ENCODE measurements around the gene ENTPD3.

ENTPD3 gene

DNA sequence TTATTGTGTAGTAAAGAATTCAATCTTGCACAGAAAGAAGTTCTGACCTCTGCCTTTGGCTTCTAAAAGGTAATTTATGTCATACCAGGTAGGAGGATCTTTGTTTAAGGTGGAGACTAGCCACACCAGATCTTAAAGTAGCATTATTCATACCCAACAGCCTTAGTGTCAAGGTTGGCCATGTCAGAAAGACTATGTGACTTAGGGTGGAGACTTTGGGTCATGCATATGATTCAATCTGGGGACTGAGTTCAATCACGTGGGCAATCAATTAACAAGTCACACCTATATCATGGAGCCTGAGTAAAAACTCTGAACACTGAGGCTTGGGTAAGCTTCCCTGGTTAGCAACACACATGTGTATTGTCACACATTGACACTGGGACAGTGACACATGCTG, 28.5 kb upstream of the ENTPD3 start:
- in situ Hi-C loops (cut with MboI; ENCODE audit: low sequenced_read_pairs, unreplicated experiment) = no loop called here
- TF ChIP-seq CTCF (IDR thresholded peaks at IDR 0.05; ENCODE audit: borderline replicate concordance, control extremely low read depth, extremely low read depth, insufficient read depth, missing control alignments) = no peak

DNA sequence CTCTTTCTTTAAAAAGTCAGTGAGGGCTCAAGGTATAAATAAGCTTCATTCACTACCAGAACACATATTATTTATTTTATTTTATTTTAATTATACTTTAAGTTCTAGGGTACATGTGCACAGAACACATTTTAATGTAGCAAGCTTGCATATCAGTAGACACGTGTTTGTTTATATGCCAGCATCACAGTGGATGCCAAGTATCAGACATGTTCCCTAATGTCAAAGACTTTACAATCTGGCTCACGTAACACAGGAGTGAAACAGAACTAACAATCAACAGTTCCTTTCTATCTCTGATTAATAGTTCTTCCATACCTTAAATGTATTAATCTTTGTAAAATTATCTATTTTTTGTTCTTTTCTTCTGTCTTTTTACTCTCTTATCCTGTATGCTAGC, 23.3 kb upstream of the ENTPD3 start:
- in situ Hi-C loops (cut with MboI; ENCODE audit: low sequenced_read_pairs, unreplicated experiment) = no loop called here
- TF ChIP-seq CTCF (IDR thresholded peaks at IDR 0.05; ENCODE audit: borderline replicate concordance, control extremely low read depth, extremely low read depth, insufficient read depth, missing control alignments) = no peak
- no peak for DNase-seq (ENCODE audit: low spot score)

More for the DNA sequence above, 28.5 kb upstream of the ENTPD3 start:
- DNase-seq (ENCODE audit: low spot score) = no peak

DNA sequence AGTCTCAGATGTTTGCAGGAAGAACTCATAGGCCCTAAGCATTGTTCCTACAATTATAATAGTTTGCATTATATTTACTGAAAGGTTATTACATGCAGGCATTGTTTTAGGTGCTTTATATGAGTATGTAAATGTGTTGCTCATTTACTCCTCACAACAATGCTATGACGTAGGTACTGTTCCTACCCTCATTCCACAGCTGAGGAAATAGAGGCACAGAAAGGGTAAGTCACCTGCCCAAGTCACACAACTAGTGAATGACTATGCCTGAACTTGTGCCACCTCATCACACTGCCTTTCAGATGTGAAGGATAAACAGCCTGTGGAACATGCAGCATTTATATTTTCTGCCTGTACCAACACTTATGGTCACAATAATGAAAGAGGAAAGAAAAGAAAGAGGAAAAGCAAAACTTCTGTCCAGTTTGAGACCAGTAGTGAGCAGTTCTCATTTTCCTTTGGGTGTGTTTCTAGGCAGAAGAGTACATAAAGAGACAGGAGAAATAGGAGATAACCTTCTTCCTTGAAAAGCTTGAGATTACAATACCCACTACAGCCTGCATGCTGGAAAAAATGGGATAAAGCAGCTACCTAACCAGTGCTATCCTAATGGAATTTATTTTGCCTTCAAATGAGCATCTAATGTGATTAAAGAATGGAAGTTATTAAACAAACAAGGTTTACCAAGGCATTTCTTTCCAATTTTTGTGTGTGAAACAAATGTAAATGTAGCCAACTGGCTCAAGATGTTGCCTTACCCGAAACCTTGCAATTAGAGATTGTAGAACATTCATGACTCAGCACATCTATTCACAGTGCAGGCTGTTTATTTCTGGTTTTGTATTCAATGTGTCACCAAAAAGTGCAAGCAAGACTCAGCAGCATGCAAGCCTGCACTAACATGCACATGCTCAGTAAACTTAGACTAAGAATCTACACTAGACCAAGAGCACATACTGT, 20.5 kb upstream of the ENTPD3 start:
- no peak for TF ChIP-seq CTCF (IDR thresholded peaks at IDR 0.05; ENCODE audit: borderline replicate concordance, control extremely low read depth, extremely low read depth, insufficient read depth, missing control alignments)
- in situ Hi-C loops (cut with MboI; ENCODE audit: low sequenced_read_pairs, unreplicated experiment) = no loop called here
- no peak for DNase-seq (ENCODE audit: low spot score)

DNA sequence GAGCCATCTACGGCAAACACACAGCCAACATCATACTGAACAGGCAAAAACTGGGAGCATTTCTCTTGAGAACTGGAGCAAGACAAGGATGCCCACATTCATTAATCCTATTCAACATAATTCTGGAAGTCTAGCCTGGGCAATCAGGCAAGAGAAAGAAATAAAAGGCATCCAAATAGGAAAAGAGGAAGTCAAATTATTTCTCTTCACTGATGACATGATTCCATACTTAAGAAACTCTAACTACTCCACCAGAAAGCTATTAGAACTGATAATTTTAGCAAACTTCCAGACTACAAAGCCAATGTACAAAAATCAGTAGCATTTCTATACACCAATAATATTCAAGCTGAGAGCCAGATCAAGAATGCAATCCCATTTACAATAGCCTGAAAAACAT, 17.3 kb upstream of the ENTPD3 start:
- no peak for TF ChIP-seq CTCF (IDR thresholded peaks at IDR 0.05; ENCODE audit: borderline replicate concordance, control extremely low read depth, extremely low read depth, insufficient read depth, missing control alignments)
- no peak for DNase-seq (ENCODE audit: low spot score)
- in situ Hi-C loops (cut with MboI; ENCODE audit: low sequenced_read_pairs, unreplicated experiment) = no loop called here

DNA sequence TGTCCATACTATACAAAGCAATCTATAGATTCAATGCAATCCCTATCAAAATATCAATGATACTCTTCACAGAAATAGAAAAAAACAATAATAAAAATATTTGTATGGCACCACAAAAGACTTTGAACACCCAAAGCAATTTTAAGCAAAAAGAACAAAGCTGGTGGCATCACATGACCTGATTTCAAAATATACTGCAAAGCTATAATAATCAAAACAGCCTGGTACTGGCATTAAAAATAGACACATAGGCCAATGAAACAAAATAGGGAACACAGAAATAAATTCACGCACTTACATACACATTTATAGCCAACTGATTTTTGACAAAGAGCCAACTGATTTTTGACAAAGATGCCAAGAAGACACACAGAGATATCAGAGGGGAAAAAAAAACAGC, 9.2 kb upstream of the ENTPD3 start:
- DNase-seq (ENCODE audit: low spot score) = no peak
- TF ChIP-seq CTCF (IDR thresholded peaks at IDR 0.05; ENCODE audit: borderline replicate concordance, control extremely low read depth, extremely low read depth, insufficient read depth, missing control alignments) = no peak
- in situ Hi-C loops (cut with MboI; ENCODE audit: low sequenced_read_pairs, unreplicated experiment) = no loop called here

DNA sequence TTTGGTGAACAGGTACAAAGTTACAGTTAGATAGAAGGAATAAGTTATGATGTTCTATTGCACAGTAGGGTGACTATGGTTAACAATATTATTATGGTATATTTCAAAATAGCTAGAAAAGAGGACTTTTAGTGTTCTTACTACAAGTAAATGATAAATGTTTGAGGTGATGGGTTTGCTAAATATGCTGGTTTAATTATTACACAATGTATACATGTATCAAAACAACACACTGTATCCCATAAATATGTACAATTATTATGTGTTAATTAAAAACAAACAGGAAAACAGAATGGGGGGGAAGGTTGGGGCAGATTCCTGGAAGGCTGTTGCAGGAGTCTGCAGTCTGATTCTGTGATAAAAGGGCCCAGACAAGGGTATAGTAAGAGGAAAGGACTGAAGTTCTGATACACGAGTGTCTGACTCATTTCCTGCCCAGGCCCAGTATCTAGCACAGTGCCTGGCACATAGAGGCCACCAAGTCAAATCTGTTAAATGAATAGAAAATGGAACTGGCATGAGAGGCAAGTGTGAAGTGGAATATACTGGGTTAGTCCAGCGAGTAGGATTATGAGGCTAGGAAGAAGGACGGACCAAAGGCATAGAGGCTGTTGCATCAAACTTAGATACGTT, 7.2 kb upstream of the ENTPD3 start:
- in situ Hi-C loops (cut with MboI; ENCODE audit: low sequenced_read_pairs, unreplicated experiment) = no loop called here
- no peak for DNase-seq (ENCODE audit: low spot score)
- no peak for TF ChIP-seq CTCF (IDR thresholded peaks at IDR 0.05; ENCODE audit: borderline replicate concordance, control extremely low read depth, extremely low read depth, insufficient read depth, missing control alignments)

Data from GM13976 (cell line).